ENCODE measurements around the gene SBNO2.

- TF ChIP-seq CTCF (conservative IDR thresholded peaks at IDR 0.05; ENCODE audit: low read depth, low read length) (no peak), MAFK (IDR thresholded peaks at IDR 0.05; ENCODE audit: low read depth, low read length) (no peak), MXI1 (IDR thresholded peaks at IDR 0.05; ENCODE audit: borderline replicate concordance, low read depth, low read length) (no peak), POLR2A (IDR thresholded peaks at IDR 0.05; ENCODE audit: low read depth, low read length) (no peak), USF2 (IDR thresholded peaks at IDR 0.05; ENCODE audit: low read depth, low read length) (no peak), CHD1 (IDR thresholded peaks at IDR 0.05; ENCODE audit: low read depth, low read length) (no peak), CEBPB (IDR thresholded peaks at IDR 0.05; ENCODE audit: low read depth, low read length) (no peak)
Observed at GRCh38 chr19:1171755-1172352, 2.2 kb downstream of the SBNO2 start.

Data from IMR-90 (cell line).